IMR-90 (cell line): ENCODE measurements around the gene INF2. TPM values are rescaled to one million over a fixed set of nuclear protein-coding genes. Genes with fewer than 3 reads are reported as not detected.

ENCODE experiments used
- ATAC-seq: fragments of 200-7000 bp; cut with Tn5 transposase; 2 replicates; pipeline ENCODE4 v1.9.1; 2020; ENCODE audit warnings: low read depth, mild to moderate bottlenecking, moderate library complexity
- BruUV-seq: library from RNA; stranded (reverse); fragments of 400-500 nt; replicated peaks from 2 replicates; lab custom pipeline; 2021; lab: Mats Ljungman, UMichigan
- CTCF ChIA-PET: fragments of 300-600 bp; formaldehyde crosslinking; extraction: SDS; loops from one replicate; lab custom pipeline; 2021; ENCODE audit warnings: antibody characterized with exemption; lab: Yijun Ruan, JAX
- POLR2A ChIA-PET: fragments of 300-600 bp; sonication (Branson Sonifier 250); formaldehyde crosslinking; loops from one replicate; lab custom pipeline; 2022; ENCODE audit warnings: antibody characterized with exemption; ENCODE audit not compliant: unreplicated experiment; lab: Charles Lee
- DNase-seq: peaks from one replicate; pipeline ENCODE4 v3.0.0; 2013
- H2AFZ ChIP-seq: replicated peaks from 2 replicates; pipeline ENCODE3; 2013; ENCODE audit warnings: low read length, mild to moderate bottlenecking; ENCODE audit not compliant: poor library complexity
- H2AK5ac ChIP-seq: 2 replicates; pipeline ENCODE4 v1.6.1; 2013; ENCODE audit warnings: low read depth, low read length, inconsistent platforms
- H2AK9ac ChIP-seq: replicated peaks from 2 replicates; pipeline ENCODE3; 2013; ENCODE audit warnings: mild to moderate bottlenecking, low read depth, low read length, moderate library complexity; ENCODE audit not compliant: poor library complexity
- H2BK120ac ChIP-seq: 2 replicates; pipeline ENCODE4 v1.6.1; 2013; ENCODE audit warnings: low read depth, low read length, inconsistent platforms
- H2BK15ac ChIP-seq: 3 replicates; pipeline ENCODE4 v1.6.1; 2013; ENCODE audit warnings: low read depth, low read length, inconsistent platforms
- H2BK20ac ChIP-seq: 2 replicates; pipeline ENCODE4 v1.6.1; 2013; ENCODE audit warnings: low read depth, mild to moderate bottlenecking, inconsistent platforms, low read length, moderate library complexity
- H2BK5ac ChIP-seq: 2 replicates; pipeline ENCODE4 v1.6.1; 2013; ENCODE audit warnings: mild to moderate bottlenecking, low read depth, low read length, inconsistent platforms; ENCODE audit not compliant: poor library complexity, severe bottlenecking
- H3K14ac ChIP-seq: replicated peaks from 2 replicates; pipeline ENCODE4 v1.6.1; 2013; ENCODE audit warnings: low read depth, low read length, inconsistent platforms
- H3K18ac ChIP-seq: 2 replicates; pipeline ENCODE4 v1.6.1; 2013; ENCODE audit warnings: low read depth, low read length, control low read depth
- H3K23ac ChIP-seq: 2 replicates; pipeline ENCODE4 v1.6.1; 2013; ENCODE audit warnings: low read depth, low read length, inconsistent platforms
- H3K27ac ChIP-seq: 2 replicates; pipeline ENCODE4 v1.5.1; 2013; ENCODE audit warnings: mild to moderate bottlenecking, control low read depth, low read length; ENCODE audit not compliant: insufficient read depth
- H3K27me3 ChIP-seq: 2 replicates; pipeline ENCODE4 v1.6.1; 2013; ENCODE audit warnings: low read length; ENCODE audit not compliant: control insufficient read depth, insufficient read depth
- H3K36me3 ChIP-seq: 2 replicates; pipeline ENCODE4 v1.6.1; 2013; ENCODE audit warnings: low read length, mixed read lengths; ENCODE audit not compliant: control insufficient read depth, insufficient read depth
- H3K4ac ChIP-seq: 2 replicates; pipeline ENCODE4 v1.6.1; 2013; ENCODE audit warnings: low read depth, low read length, inconsistent platforms
- H3K4me1 ChIP-seq: 2 replicates; pipeline ENCODE4 v1.6.1; 2013; ENCODE audit warnings: low read length, mixed read lengths; ENCODE audit not compliant: control insufficient read depth, insufficient read depth
- H3K4me2 ChIP-seq: 2 replicates; pipeline ENCODE4 v1.6.1; 2013; ENCODE audit warnings: low read depth, mild to moderate bottlenecking, control low read depth, low read length, moderate library complexity
- H3K4me3 ChIP-seq: 2 replicates; pipeline ENCODE4 v1.5.1; 2013; ENCODE audit warnings: low read depth, mild to moderate bottlenecking, control low read depth, low read length, moderate library complexity; ENCODE audit not compliant: insufficient read depth
- H3K56ac ChIP-seq: 2 replicates; pipeline ENCODE4 v1.6.1; 2013; ENCODE audit warnings: low read length, inconsistent platforms; ENCODE audit not compliant: insufficient read depth; ENCODE audit errors: extremely low read depth
- H3K79me1 ChIP-seq, 2 experiments: 2 replicates each; pipeline ENCODE4 v1.6.1; 2013; ENCODE audit warnings: low read length in 2 of 2, inconsistent platforms in 1 of 2, low read depth in 1 of 2
- H3K9ac ChIP-seq: 2 replicates; pipeline ENCODE4 v1.6.1; 2013; ENCODE audit warnings: low read depth, low read length, control low read depth
- H3K9me1 ChIP-seq: 2 replicates; pipeline ENCODE4 v1.6.1; 2013; ENCODE audit warnings: low read length, inconsistent platforms; ENCODE audit not compliant: insufficient read depth
- H3K9me3 ChIP-seq: 2 replicates; pipeline ENCODE4 v1.6.1; 2013; ENCODE audit warnings: low read length; ENCODE audit not compliant: control insufficient read depth, insufficient read depth
- H4K20me1 ChIP-seq: 2 replicates; pipeline ENCODE4 v1.6.1; 2013; ENCODE audit warnings: low read length, inconsistent platforms; ENCODE audit not compliant: insufficient read depth
- H4K5ac ChIP-seq: 2 replicates; pipeline ENCODE4 v1.6.1; 2013; ENCODE audit warnings: mild to moderate bottlenecking, low read depth, low read length, control low read depth
- H4K8ac ChIP-seq, 2 experiments: 2 replicates each; pipeline ENCODE4 v1.6.1; 2013; ENCODE audit warnings: low read depth in 2 of 2, low read length in 2 of 2, control low read depth in 1 of 2, inconsistent platforms in 1 of 2
- H4K91ac ChIP-seq: 2 replicates; pipeline ENCODE4 v1.6.1; 2013; ENCODE audit warnings: low read depth, low read length, inconsistent platforms; ENCODE audit not compliant: insufficient read depth
- BHLHE40 ChIP-seq: fragments of 150-350 bp; IDR thresholded peaks from 2 replicates; pipeline ENCODE4 v1.6.1; 2016; ENCODE audit warnings: mild to moderate bottlenecking, low read depth, low read length
- CEBPB ChIP-seq: IDR thresholded peaks from 2 replicates; pipeline ENCODE4 v1.6.1; 2012; ENCODE audit warnings: low read depth, low read length, improper control_type of control experiment
- CTCF ChIP-seq: conservative IDR thresholded peaks from 2 replicates; pipeline ENCODE4 v1.5.1; 2012; ENCODE audit warnings: mild to moderate bottlenecking, low read depth, low read length, improper control_type of control experiment
- ELK1 ChIP-seq: fragments of 150-350 bp; IDR thresholded peaks from 2 replicates; pipeline ENCODE4 v1.6.1; 2016; ENCODE audit warnings: low read depth, mild to moderate bottlenecking, low read length, moderate library complexity, borderline replicate concordance
- FOS ChIP-seq: fragments of 150-350 bp; IDR thresholded peaks from 2 replicates; pipeline ENCODE4 v1.6.1; 2016; ENCODE audit warnings: low read depth, low read length
- MAFK ChIP-seq: IDR thresholded peaks from 2 replicates; pipeline ENCODE4 v1.6.1; 2012; ENCODE audit warnings: low read depth, low read length, improper control_type of control experiment
- MAZ ChIP-seq: IDR thresholded peaks from 2 replicates; pipeline ENCODE4 v1.6.1; 2012; ENCODE audit warnings: low read depth, mild to moderate bottlenecking, low read length, improper control_type of control experiment, moderate library complexity, borderline replicate concordance
- MXI1 ChIP-seq: IDR thresholded peaks from 2 replicates; pipeline ENCODE4 v1.6.1; 2012; ENCODE audit warnings: low read depth, mild to moderate bottlenecking, low read length, moderate library complexity, borderline replicate concordance
- NFE2L2 ChIP-seq: fragments of 150-350 bp; IDR thresholded peaks from 2 replicates; pipeline ENCODE4 v1.6.1; 2016; ENCODE audit warnings: low read depth, mild to moderate bottlenecking, low read length
- POLR2A ChIP-seq: IDR thresholded peaks from 2 replicates; pipeline ENCODE4 v1.6.1; 2012; ENCODE audit warnings: mild to moderate bottlenecking, low read depth, low read length
- RAD21 ChIP-seq: IDR thresholded peaks from 2 replicates; pipeline ENCODE4 v1.6.1; 2012; ENCODE audit warnings: low read length, improper control_type of control experiment
- RCOR1 ChIP-seq: IDR thresholded peaks from 2 replicates; pipeline ENCODE4 v1.6.1; 2012; ENCODE audit warnings: mild to moderate bottlenecking, low read length, improper control_type of control experiment; ENCODE audit not compliant: insufficient replicate concordance
- RFX5 ChIP-seq: IDR thresholded peaks from 2 replicates; pipeline ENCODE4 v1.8.0; 2012; ENCODE audit warnings: low read depth, mild to moderate bottlenecking, low read length, moderate library complexity
- SMC3 ChIP-seq: fragments of 150-350 bp; IDR thresholded peaks from 2 replicates; pipeline ENCODE4 v1.6.1; 2016; ENCODE audit warnings: low read depth, mild to moderate bottlenecking, antibody characterized with exemption, low read length, moderate library complexity
- WGBS, 2 experiments: methylation state at CpG; one replicate each; pipeline versions ENCODE4 v1.1.5 to v1.1.7; 2013; ENCODE audit warnings: missing lambda C conversion rate in 2 of 2; ENCODE audit not compliant: insufficient read length in 1 of 2; ENCODE audit errors: extremely low coverage in 2 of 2; 5-methylcytosine and 5-hydroxymethylcytosine counted together
- dilution Hi-C: fragments of 300-500 bp; cut with HindIII; formaldehyde crosslinking; loops from one replicate; pipeline ENCODE4 v1.14.3; 2018; ENCODE audit warnings: low sequenced_read_pairs; ENCODE audit not compliant: unreplicated experiment
- in situ Hi-C: fragments of 300-500 bp; cut with MboI; formaldehyde crosslinking; loops from 3 replicates; pipeline ENCODE4 v1.14.3; 2019; ENCODE audit warnings: low sequenced_read_pairs, inconsistent platforms, mixed read lengths
- intact Hi-C: fragments of 100-400 bp; cut with micrococcal nuclease; formaldehyde crosslinking; loops from 2 replicates; pipeline ENCODE4 v1.10.0; 2022
- polyA plus RNA-seq, 3 experiments: library from polyadenylated mRNA; depleted of rRNA; stranded (reverse); fragments of >200 nt; gene quantifications; 2 replicates each; pipeline ENCODE4 v1.2.3, GENCODE V29; 2012; ENCODE audit warnings: low replicate concordance in 1 of 3
- total RNA-seq: library from RNA; depleted of rRNA; stranded (reverse); fragments of >200 nt; gene quantifications from 2 replicates; pipeline ENCODE4 v1.2.3, GENCODE V29; 2012

Gene INF2
- total and polyA plus RNA-seq, 2 of the 4 experiments (the other 2 are of a cell fraction): 16.8 to 62.1 TPM

GRCh38 chr14:104680056-104680805, 9.2 kb upstream of the INF2 start:
- Histone ChIP-seq H3K9ac (peak overlapping the region; percentile 54), H3K36me3 (no peaks in the 10 kb centered on the region), H2BK5ac (peak overlapping the region; percentile 98), H4K8ac (peak overlapping the region; percentile 80 to 97), H2BK15ac (peak overlapping the region; percentile 31; the same call in 1 of the 3 replicates), H4K5ac (peak overlapping the region; percentile 86), H3K79me1 (peaks cover 3 to 32% of the 10 kb centered on the region in 2 experiments; a peak in 2 of 4 replicates), H4K91ac (peak overlapping the region; percentile 94), H2AFZ (peak overlapping the region; percentile 84), H3K4me2 (peak overlapping the region; percentile 53), H4K20me1 (no peaks in the 10 kb centered on the region), H2AK9ac (peak overlapping the region; percentile 100), H3K27ac (peak overlapping the region; percentile 97), H3K4ac (peak overlapping the region; percentile 98), H3K23ac (peak overlapping the region; percentile 76; the same call in 1 of the 2 replicates), H3K14ac (peak overlapping the region; percentile 90), H3K9me3 (no peaks in the 10 kb centered on the region), H3K4me1 (peaks cover 43% of the 10 kb centered on the region), H3K9me1 (peaks cover 15% of the 10 kb centered on the region), H3K18ac (peak overlapping the region; percentile 77), H2AK5ac (peak overlapping the region; percentile 92), H3K27me3 (no peaks in the 10 kb centered on the region), H3K4me3 (no peak overlapping the region), H2BK20ac (peak overlapping the region; percentile 91), H2BK120ac (peak overlapping the region; percentile 94), H3K56ac (peak overlapping the region; percentile 81)
- DNase-seq (peak; percentile 85), ATAC-seq (peak; percentile 55)
- TF ChIP-seq RAD21 (no peak), MXI1 (no peak), ELK1 (no peak), RCOR1 (no peak), SMC3 (no peak), CEBPB (no peak), POLR2A (no peak), MAZ (peak; percentile 46; the same call in 1 of the 2 replicates), RFX5 (no peak), BHLHE40 (peak; percentile 49), FOS (peak; percentile 85), CTCF (no peak), MAFK (peak; percentile 13; the same call in 1 of the 2 replicates), NFE2L2 (peak; percentile 51; the same call in 1 of the 2 replicates)
- dilution Hi-C loops: no loop called here
- intact Hi-C loops: no loop called here
- CTCF ChIA-PET: interaction anchor here (0.8 to 1.2 kb wide), 3 partner anchors 14 to 29 kb away, joined by 3 to 6 read pairs (median 3); no protein-coding TSS in a partner anchor
- POLR2A ChIA-PET: no interaction called here
- in situ Hi-C loops: no loop called here
- no TSS peak for BruUV-seq
- 64% methylated on average over 11 of the region's 21 CpGs; no CpG with 5 or more reads in 1 of the 2 experiments for WGBS, 2 experiments
